Hepatocyte (in vitro differentiated cells): ENCODE data around the gene OBP2A.

Experiments
- CTCF ChIP-seq: fragments of 200-600 bp; sonication (generic); IDR thresholded peaks from 2 replicates; pipeline ENCODE4 v1.5.1; 2016; ENCODE audit warnings: antibody characterized with exemption, mild to moderate bottlenecking; ENCODE audit not compliant: poor library complexity
- EZH2 ChIP-seq: fragments of 200-600 bp; sonication (generic); IDR thresholded peaks from 2 replicates; pipeline ENCODE4 v1.6.1; 2016; ENCODE audit warnings: antibody characterized with exemption, mild to moderate bottlenecking, borderline replicate concordance
- EZH2phosphoT487 ChIP-seq: fragments of 200-600 bp; sonication (generic); IDR thresholded peaks from one replicate; pipeline ENCODE4 v1.6.1; 2018; ENCODE audit warnings: antibody characterized with exemption, mild to moderate bottlenecking, low read depth, moderate library complexity; ENCODE audit not compliant: unreplicated experiment, severe bottlenecking

- TF ChIP-seq CTCF (no peak), EZH2phosphoT487 (no peak), EZH2 (no peak)
Measured at GRCh38 chr9:135565141-135565628, 19.3 kb downstream of the OBP2A start.
